ENCODE data around the gene ABCA12.

Gene ABCA12

DNA sequence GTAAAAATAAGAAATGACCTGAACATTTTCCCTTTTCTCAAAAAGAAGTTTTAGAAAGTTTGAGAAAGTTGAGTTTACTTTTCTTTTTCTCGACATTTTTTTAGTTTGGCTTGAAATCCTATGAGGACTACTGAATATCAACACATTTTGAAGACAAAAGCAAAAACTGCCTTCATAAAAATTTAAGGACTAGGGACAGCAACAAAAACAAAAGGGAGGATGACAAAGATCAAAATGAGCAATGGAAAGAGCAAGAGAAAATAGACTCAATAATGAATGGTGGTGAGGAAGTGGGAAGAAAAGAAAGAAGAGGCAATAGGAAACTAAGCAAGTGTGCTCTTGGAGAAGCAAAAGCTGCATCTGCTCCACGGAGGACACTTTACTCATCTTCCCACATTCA, 82.5 kb downstream of the ABCA12 start:
- in situ Hi-C loops (cut with HindIII; ENCODE audit: low pct_unique_long_range_greater_than_20kb, low sequenced_read_pairs) = no loop called here
- no peak for DNase-seq (ENCODE audit: low read depth in 1 of 2, low spot score in 1 of 2)
- TF ChIP-seq JUND (IDR thresholded peaks at IDR 0.05; ENCODE audit: low read depth) = no peak

DNA sequence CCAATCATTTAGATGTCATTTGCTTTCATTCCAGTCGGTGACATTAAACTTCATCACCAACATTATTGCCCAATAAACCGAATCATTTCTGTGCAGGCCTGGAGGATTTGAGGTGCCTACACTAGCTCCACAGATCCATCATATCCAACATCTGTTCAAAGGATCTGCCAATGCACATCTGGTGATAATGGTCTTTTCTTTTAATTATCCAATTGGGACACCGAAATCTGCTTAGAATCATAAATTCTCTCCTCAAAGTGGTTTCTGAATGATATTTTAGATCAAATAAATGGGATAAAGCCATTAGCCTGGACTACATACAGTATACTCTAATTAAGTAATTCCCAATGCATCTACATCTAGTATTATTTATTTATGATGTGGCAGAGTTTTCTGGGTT, 85.6 kb downstream of the ABCA12 start:
- no peak for DNase-seq (ENCODE audit: low read depth in 1 of 2, low spot score in 1 of 2)
- in situ Hi-C loops (cut with HindIII; ENCODE audit: low pct_unique_long_range_greater_than_20kb, low sequenced_read_pairs) = no loop called here
- TF ChIP-seq JUND (IDR thresholded peaks at IDR 0.05; ENCODE audit: low read depth) = no peak

DNA sequence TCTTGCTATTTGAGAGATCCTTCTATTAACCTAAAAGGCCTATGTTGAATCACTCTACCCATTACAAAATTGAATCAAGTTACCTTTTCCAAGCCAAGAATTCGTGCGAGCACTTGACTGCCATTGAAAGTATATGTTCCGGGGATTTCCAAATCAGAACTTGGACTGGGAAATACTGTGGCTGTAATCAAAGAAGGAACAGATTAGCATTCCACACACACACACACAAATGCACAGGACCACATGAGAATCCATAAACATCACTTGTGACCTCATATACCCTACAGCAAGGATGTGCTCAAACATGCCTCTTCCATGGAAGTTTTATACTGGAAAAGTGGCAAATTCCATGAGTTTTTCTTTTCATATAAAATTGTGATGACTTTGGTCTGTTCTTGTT, 86.0 kb downstream of the ABCA12 start:
- no peak for TF ChIP-seq JUND (IDR thresholded peaks at IDR 0.05; ENCODE audit: low read depth)
- in situ Hi-C loops (cut with HindIII; ENCODE audit: low pct_unique_long_range_greater_than_20kb, low sequenced_read_pairs) = no loop called here
- DNase-seq (ENCODE audit: low read depth in 1 of 2, low spot score in 1 of 2) = no peak

DNA sequence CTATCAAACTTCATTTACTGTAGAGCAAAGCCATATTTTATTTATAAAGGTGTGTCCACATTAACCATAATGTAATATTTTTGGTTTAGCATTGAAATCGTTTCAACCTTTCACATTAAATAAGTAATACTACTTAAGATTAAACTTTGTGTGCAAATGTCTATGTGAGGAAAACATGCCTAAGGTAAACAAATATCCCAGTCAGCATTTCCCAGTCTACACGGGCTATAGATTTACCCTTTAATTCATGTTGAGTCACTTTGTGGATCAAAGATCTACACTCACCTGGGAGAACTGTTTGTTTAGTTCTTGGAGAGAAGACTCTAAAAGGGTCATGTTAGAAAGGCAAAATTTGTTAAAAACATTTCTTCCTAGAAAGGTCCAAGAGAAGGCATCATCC, 89.1 kb downstream of the ABCA12 start:
- no peak for DNase-seq (ENCODE audit: low read depth in 1 of 2, low spot score in 1 of 2)
- no peak for TF ChIP-seq JUND (IDR thresholded peaks at IDR 0.05; ENCODE audit: low read depth)
- in situ Hi-C loops (cut with HindIII; ENCODE audit: low pct_unique_long_range_greater_than_20kb, low sequenced_read_pairs) = no loop called here

DNA sequence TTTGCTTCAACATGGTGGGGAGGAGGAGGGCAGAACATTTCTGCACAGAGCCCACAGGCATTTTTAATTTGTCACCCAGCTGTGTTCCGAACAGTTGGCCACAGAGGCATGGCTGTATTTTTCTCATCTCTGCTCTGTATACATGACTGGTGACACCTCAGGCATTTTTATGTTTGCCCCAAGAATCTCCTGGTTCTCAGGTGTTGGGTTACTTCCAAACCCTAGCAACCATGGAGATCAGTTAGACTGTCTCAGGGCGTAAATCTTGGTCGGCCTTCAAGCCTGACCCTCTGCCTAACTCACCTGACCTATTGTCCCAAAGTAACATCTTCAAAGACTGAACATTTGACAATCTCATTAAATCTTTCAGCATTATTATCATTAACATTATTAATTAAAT, 100.0 kb downstream of the ABCA12 start:
- DNase-seq (ENCODE audit: low read depth in 1 of 2, low spot score in 1 of 2) = peak in 1 of 2 experiments; percentile 7
- TF ChIP-seq JUND (IDR thresholded peaks at IDR 0.05; ENCODE audit: low read depth) = no peak
- in situ Hi-C loops (cut with HindIII; ENCODE audit: low pct_unique_long_range_greater_than_20kb, low sequenced_read_pairs) = no loop called here

DNA sequence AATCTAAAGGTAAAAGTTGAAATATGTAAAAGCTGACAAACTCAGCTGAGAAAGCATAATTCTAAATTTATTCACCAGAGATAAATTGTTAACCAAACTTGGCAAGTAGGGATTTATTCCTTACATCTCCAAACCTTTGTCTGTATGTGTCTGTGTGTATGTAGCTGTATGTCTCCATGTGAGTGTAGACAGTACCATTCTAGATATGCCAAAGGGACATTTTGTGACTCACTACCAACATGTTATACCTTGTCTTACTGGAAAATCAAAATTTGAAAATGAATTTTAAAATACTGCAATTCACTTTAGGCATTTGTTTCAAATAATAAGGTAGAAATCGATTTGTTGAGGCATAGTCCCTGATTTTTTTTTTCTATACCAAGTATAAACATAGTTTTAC, 102.1 kb downstream of the ABCA12 start:
- in situ Hi-C loops (cut with HindIII; ENCODE audit: low pct_unique_long_range_greater_than_20kb, low sequenced_read_pairs) = no loop called here
- no peak for DNase-seq (ENCODE audit: low read depth in 1 of 2, low spot score in 1 of 2)
- no peak for TF ChIP-seq JUND (IDR thresholded peaks at IDR 0.05; ENCODE audit: low read depth)

DNA sequence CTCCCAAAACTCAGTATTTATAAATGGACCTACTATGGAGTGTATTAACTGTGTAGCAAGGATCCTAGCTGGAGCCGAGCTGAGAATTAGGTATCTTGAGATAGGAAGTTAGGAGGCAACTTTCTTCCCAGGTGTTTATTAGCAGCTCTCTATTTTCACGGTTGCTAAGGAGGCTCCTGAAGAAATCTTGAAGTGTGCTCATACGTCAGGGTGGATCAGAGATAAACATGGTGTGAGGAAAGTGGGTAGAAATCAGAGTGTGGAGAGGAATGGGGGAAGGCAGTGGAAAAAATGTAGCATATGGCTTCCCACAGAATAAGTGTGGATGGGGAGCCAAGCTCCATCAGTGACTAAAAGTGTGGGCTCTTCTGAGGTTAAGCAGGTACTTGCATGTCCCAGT, 104.3 kb downstream of the ABCA12 start:
- no peak for TF ChIP-seq JUND (IDR thresholded peaks at IDR 0.05; ENCODE audit: low read depth)
- DNase-seq (ENCODE audit: low read depth in 1 of 2, low spot score in 1 of 2) = no peak
- in situ Hi-C loops (cut with HindIII; ENCODE audit: low pct_unique_long_range_greater_than_20kb, low sequenced_read_pairs) = no loop called here

DNA sequence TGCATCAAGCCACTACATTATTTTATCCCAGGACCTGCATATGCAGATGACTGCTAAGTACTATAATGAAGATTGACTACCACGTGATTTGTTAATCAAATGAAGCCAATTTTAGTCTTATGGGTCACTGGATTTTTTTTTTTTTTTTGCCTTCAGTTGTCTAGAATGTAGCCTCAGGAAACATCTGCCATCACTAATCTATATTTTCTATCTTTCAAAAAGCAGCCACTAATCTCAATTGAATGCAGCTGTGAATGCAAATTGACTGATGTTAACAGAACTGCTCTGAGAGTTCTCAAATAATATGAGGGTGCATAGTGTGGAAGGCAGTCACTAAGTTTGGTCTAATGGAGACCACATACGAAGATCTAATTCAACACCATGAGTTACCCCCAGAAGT, 106.3 kb downstream of the ABCA12 start:
- no peak for DNase-seq (ENCODE audit: low read depth in 1 of 2, low spot score in 1 of 2)
- TF ChIP-seq JUND (IDR thresholded peaks at IDR 0.05; ENCODE audit: low read depth) = no peak
- in situ Hi-C loops (cut with HindIII; ENCODE audit: low pct_unique_long_range_greater_than_20kb, low sequenced_read_pairs) = no loop called here

DNA sequence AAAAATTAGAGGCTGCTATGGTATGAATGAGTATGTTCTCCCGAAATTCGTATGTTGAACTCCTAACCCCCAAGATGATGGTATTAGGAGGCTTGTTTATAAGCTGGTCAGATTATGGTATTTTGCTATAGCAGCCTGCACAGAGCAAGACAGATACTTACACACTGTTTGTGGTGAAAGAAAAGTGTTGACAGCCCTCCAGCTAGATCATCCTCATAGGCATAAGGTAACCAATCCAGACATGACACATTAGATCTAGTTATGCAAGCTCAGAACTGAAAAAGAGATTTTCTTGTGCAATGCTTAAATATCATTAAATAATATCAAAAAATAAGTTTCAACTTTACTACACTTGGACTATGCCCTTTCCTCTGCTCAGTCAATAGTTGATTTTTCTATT, 107.1 kb downstream of the ABCA12 start:
- TF ChIP-seq JUND (IDR thresholded peaks at IDR 0.05; ENCODE audit: low read depth) = no peak
- DNase-seq (ENCODE audit: low read depth in 1 of 2, low spot score in 1 of 2) = no peak
- in situ Hi-C loops (cut with HindIII; ENCODE audit: low pct_unique_long_range_greater_than_20kb, low sequenced_read_pairs) = no loop called here

DNA sequence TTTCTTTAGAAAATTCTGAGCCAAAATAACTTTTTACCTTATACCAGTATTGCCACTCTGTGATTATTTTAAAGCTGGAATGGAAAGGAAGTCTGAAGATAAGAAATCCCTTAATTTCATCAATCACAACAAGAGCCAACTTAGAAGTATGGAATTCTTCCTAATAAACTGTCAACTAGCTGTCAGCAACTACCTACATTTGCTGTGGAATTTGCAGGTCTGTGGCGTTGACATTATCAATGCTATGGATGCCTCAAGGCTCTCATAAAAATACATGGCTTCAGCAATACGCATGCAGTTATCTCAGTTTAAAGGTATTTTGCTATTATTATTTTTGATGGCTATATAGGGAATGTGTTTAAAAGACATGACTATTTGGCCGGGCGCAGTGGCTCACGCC, 108.5 kb downstream of the ABCA12 start:
- TF ChIP-seq JUND (IDR thresholded peaks at IDR 0.05; ENCODE audit: low read depth) = no peak; the same call in 1 of the 2 replicates
- DNase-seq (ENCODE audit: low read depth in 1 of 2, low spot score in 1 of 2) = no peak
- in situ Hi-C loops (cut with HindIII; ENCODE audit: low pct_unique_long_range_greater_than_20kb, low sequenced_read_pairs) = no loop called here

DNA sequence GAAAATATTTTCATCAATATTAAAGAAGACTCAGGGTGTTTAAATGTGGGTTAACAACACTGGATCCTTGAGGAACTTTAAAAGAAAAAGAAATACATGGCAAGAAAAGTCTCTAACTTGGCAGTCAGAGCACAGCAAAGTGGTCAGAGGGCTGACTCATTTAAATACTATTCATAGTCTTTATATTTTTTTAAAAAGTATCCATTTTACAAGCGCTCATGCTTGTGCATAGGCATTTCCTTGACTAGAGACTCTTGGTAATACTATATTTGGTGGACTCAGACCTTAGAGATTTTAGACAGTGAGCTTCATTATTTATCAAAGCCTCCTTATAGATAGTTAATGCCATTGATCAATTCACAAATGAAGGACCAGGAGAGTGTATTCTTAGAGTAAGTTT, 110.2 kb downstream of the ABCA12 start:
- in situ Hi-C loops (cut with HindIII; ENCODE audit: low pct_unique_long_range_greater_than_20kb, low sequenced_read_pairs) = no loop called here
- DNase-seq (ENCODE audit: low read depth in 1 of 2, low spot score in 1 of 2) = no peak
- TF ChIP-seq JUND (IDR thresholded peaks at IDR 0.05; ENCODE audit: low read depth) = no peak

DNA sequence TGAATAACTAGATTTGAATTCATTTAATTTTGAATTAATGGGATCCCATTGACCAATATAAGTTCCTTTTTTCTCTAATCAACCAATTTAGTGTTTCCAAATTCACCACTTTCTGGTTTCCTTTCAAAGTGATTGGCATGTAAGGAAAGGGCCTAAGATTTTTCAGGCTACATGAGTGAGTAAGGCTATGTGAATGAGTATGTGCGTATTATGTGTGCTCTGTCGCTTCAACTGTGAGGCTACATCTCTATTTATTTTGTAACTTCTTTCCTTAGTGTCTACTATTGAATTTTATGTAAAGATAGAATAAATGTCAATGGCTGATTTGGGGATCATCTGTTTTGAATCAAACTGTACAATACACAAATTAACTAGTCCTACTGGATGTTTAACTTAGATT, 110.6 kb downstream of the ABCA12 start:
- in situ Hi-C loops (cut with HindIII; ENCODE audit: low pct_unique_long_range_greater_than_20kb, low sequenced_read_pairs) = no loop called here
- DNase-seq (ENCODE audit: low read depth in 1 of 2, low spot score in 1 of 2) = no peak

DNA sequence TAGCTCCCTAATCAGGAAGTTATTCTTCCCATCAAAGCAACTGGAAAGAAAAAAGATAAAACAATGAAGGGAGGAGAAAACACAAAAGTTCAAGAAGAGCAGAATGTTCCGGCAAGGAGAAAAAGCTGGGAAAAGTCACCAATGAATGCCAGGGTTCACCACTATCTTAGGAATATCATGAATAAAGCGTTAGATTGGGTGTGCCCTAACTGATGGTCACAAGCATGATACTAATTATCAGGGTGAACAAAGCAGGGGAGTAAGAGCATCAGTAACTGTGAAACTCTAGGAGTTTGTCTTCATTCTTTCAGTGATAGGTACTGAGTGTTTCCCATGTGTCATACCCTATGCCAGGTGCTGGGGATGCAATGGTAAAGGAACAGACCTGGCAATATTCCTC, 115.5 kb downstream of the ABCA12 start:
- in situ Hi-C loops (cut with HindIII; ENCODE audit: low pct_unique_long_range_greater_than_20kb, low sequenced_read_pairs) = no loop called here
- no peak for TF ChIP-seq JUND (IDR thresholded peaks at IDR 0.05; ENCODE audit: low read depth)
- no peak for DNase-seq (ENCODE audit: low read depth in 1 of 2, low spot score in 1 of 2)

More for the DNA sequence above, 110.6 kb downstream of the ABCA12 start:
- no peak for TF ChIP-seq JUND (IDR thresholded peaks at IDR 0.05; ENCODE audit: low read depth)

DNA sequence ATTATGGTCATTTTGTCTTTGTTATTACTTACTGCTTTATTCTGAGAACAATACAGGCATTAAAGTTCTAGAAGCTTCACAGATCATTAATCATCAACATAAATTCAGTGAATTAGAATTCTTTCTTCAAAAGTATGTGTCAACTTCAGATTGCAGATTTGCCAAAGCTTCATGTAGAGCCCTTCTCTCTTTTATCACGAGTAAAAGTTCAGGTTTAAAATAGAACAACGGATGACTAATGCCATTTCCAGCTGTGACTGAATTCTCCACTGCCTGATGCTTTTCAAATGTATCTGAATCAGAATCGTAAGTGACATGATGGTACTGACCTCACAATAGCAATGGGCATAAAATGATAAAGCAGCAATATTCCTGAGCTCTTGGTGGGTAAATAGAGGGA, 116.0 kb downstream of the ABCA12 start:
- TF ChIP-seq JUND (IDR thresholded peaks at IDR 0.05; ENCODE audit: low read depth) = no peak
- in situ Hi-C loops (cut with HindIII; ENCODE audit: low pct_unique_long_range_greater_than_20kb, low sequenced_read_pairs) = no loop called here
- no peak for DNase-seq (ENCODE audit: low read depth in 1 of 2, low spot score in 1 of 2)

Data from T47D (cell line).